Heart left ventricle (tissue), 16 donors: ENCODE measurements around the gene REEP1. TPM values are rescaled to one million over a fixed set of nuclear protein-coding genes. Genes with fewer than 3 reads are reported as not detected.

Experiments
- ATAC-seq, 4 donors: fragments of 200-7000 bp; cut with Tn5 transposase; one replicate each; pipeline ENCODE4 v1.9.1; 2020 to 2022; ENCODE audit warnings: moderate library complexity in 4 of 4, mild to moderate bottlenecking in 3 of 4, moderate number of reproducible peaks in 1 of 4
- DNase-seq, 5 donors: peaks; one replicate each; pipeline ENCODE4 v3.0.0-alpha.2; 2020
- H3K27ac ChIP-seq, 12 donors: fragments of 200-600 bp; sonication (generic) in 4 of 12; one replicate each; pipeline versions ENCODE4 v1.5.0 to v1.8.0; 2016 to 2022; ENCODE audit warnings: mild to moderate bottlenecking in 2 of 12
- H3K27me3 ChIP-seq, 9 donors: fragments of 200-600 bp; sonication (generic) in 2 of 9; one replicate each; pipeline versions ENCODE4 v1.5.1 to v1.8.0; 2016 to 2022; ENCODE audit warnings: mild to moderate bottlenecking in 3 of 9
- H3K36me3 ChIP-seq, 9 donors: fragments of 200-600 bp; sonication (generic) in 2 of 9; one replicate each; pipeline versions ENCODE4 v1.5.0 to v1.8.0; 2018 to 2022; ENCODE audit warnings: mild to moderate bottlenecking in 2 of 9
- H3K4me1 ChIP-seq, 12 donors: fragments of 200-600 bp; sonication (generic) in 4 of 12; one replicate each; pipeline versions ENCODE4 v1.5.0 to v1.8.0; 2016 to 2022; ENCODE audit warnings: mild to moderate bottlenecking in 3 of 12
- H3K4me3 ChIP-seq, 12 donors: fragments of 200-600 bp; sonication (generic) in 4 of 12; one replicate each; pipeline versions ENCODE4 v1.5.0 to v1.8.0; 2017 to 2022; ENCODE audit warnings: mild to moderate bottlenecking in 9 of 12, moderate library complexity in 4 of 12
- H3K9me3 ChIP-seq, 12 donors: fragments of 200-600 bp; sonication (generic) in 4 of 12; one replicate each; pipeline versions ENCODE4 v1.5.0 to v1.8.0; 2016 to 2022; ENCODE audit warnings: mild to moderate bottlenecking in 1 of 12
- POLR2A ChIP-seq, 2 donors: fragments of 450-650 bp; IDR thresholded peaks; one replicate each; pipeline ENCODE4 v1.6.1; 2017; ENCODE audit warnings: antibody characterized with exemption in 2 of 2, mild to moderate bottlenecking in 2 of 2, moderate library complexity in 2 of 2
- WGBS, 4 donors: extraction: QIAGEN DNeasy Blood & Tissue Kit in 2 of 4; methylation state at CpG; one replicate each; pipeline versions ENCODE4 v1.1.5 to v1.1.7; 2013 to 2018; 5-methylcytosine and 5-hydroxymethylcytosine counted together
- intact Hi-C, 10 donors: fragments of 100-400 bp; cut with DNase I; formaldehyde crosslinking; loops; one replicate each; pipeline versions ENCODE4 v1.11.1 to v1.14.2; 2022
- polyA plus RNA-seq, 2 donors: library from polyadenylated mRNA; stranded (reverse); fragments of 200-250 nt; gene quantifications; one replicate each; pipeline ENCODE4 v1.2.3, GENCODE V29; 2013
- total RNA-seq, 9 donors: library from RNA; depleted of rRNA in 2 of 9; stranded (reverse); fragments of >200 nt in 2 of 9; fragmentation: NEBNext Ultra II Directional in 3 of 9; extraction: Animal tissue kit (Norgen Biotek cat#: 25700) in 3 of 9; gene quantifications; one replicate each; pipeline versions ENCODE4 v1.1.0 to v1.2.4, GENCODE V29; 2016 to 2023
- TF ChIP-seq, protein P1 (sequence below), 12 donors: fragments of 200-600 bp; sonication (generic) in 4 of 12; IDR thresholded peaks; one replicate each; pipeline versions ENCODE4 v1.5.0 to v1.8.0; 2018 to 2022; ENCODE audit warnings: antibody characterized with exemption in 12 of 12, mild to moderate bottlenecking in 5 of 12
- donor health status: ischemic (EF 13 %, LVEDD 7.1; RV severe dilation, severe dysfunction).
- donor health status: healthy with polysubstance abuse.
- donor health status: DM: no; HTN: yes; CAD: no.
- donor health status: DM: no; HTN: no; CAD: no.
- donor health status: ischemic (EF 25% LVEDD 6.9; RV normal size, moderate dysfunction).
- donor health status: ischemic (EF 25% LVEDD 5.7; RV mildly dilated, moderate dysfunction).
- donor health status: healthy.
- donor health status: DM: yes; HTN: yes; CAD: no.
- donor health status: ischemic (EF 35%, LVEDD 5.7; RV mildly dilated, moderate dysfunction).
- donor health status: nonischemic (EF 11% LVEDD 7.7; RV severe dilation, severe dysfunction).
- donor health status: DM: yes; HTN: yes; CAD: no.
- donor health status: PGD.
- donor health status: ischemic (EF 29% LVEDD 5.4; RV normal size, mild dysfunction).
- donor health status: nonischemic (EF 23%, LVEDD 6.1; RV moderate dilation, normal function).

Gene REEP1
- total and polyA plus RNA-seq, 11 donors = 13.6 to 43.4 (median 27.6) TPM

GRCh38 chr2:86300496-86300895 lies 36.9 kb downstream of the REEP1 start:
- H3K9me3 ChIP-seq = no peaks in the 10 kb centered on the region
- H3K4me1 ChIP-seq = peaks cover 0 to 56% (median 36%) of the 10 kb centered on the region in 12 donors
- peaks cover 0 to 2% (median 0%) of the 10 kb centered on the region in 9 donors for H3K27me3 ChIP-seq
- no peaks in the 10 kb centered on the region for H3K36me3 ChIP-seq
- TF ChIP-seq, protein P1, sequence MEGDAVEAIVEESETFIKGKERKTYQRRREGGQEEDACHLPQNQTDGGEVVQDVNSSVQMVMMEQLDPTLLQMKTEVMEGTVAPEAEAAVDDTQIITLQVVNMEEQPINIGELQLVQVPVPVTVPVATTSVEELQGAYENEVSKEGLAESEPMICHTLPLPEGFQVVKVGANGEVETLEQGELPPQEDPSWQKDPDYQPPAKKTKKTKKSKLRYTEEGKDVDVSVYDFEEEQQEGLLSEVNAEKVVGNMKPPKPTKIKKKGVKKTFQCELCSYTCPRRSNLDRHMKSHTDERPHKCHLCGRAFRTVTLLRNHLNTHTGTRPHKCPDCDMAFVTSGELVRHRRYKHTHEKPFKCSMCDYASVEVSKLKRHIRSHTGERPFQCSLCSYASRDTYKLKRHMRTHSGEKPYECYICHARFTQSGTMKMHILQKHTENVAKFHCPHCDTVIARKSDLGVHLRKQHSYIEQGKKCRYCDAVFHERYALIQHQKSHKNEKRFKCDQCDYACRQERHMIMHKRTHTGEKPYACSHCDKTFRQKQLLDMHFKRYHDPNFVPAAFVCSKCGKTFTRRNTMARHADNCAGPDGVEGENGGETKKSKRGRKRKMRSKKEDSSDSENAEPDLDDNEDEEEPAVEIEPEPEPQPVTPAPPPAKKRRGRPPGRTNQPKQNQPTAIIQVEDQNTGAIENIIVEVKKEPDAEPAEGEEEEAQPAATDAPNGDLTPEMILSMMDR (IDR thresholded peaks at IDR 0.05) = no peak
- ATAC-seq (no peak), DNase-seq (no peak)
- H3K4me3 ChIP-seq = no peak overlapping the region
- intact Hi-C loops = loop anchor here in 3 of 10 donors (2.0 to 5.0 kb wide), 3 partner anchors 66 to 78 kb away; no protein-coding TSS in a partner anchor
- H3K27ac ChIP-seq = peak overlapping the region in 2 of 12 donors; percentile 36 to 76
- 61 to 84% (median 80%) methylated on average over 3 of the region's 3 CpGs for WGBS, 4 donors

DNA sequence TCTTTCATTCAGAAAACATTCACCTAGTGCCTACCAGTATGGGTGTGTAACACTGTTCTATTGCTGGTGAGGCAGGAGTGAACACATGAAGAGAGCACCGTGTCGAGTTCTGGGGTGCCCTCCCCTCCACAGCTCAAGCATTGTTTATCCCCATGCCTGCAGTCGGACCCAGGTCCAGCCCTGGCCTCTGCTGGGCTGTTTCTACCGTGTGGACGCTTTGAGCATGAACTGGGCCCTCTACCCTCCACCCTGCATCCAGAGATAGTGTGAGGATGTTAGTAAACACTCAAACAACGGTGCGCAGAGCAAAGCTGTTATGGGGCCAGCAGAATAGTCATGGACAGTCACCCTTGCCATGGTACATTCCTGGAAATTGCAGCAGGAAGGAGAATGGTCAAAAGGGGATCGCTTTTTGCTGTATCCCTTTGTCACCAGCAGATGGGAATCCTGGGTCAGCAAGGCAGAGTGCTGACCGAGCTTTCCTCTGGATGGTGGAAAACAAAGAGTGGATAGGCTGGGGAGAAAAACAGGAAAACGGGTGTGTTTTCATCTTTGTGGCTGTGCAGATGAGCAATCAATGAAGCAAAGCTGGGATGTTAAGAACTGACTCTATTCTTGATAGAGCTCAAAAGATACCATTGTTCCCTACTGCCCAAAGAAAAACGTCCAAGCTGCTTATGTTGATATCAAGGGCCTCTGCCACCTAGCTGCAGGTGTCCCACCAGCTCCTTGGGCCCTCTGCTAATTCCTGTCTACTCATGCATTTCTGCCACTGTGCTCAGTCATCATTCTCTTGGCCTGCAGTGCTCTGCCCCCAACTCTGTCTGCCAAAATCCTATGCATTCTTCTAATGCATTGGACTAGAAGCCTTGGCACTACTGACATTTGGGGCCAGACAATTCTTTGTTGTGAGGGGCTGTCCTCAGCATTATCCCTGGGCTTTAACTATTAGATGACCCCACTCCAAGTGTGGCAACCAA lies 38.7 kb downstream of the REEP1 start:
- WGBS, 4 donors = 38 to 55% (median 47%) methylated on average over 11 of the region's 11 CpGs
- peak overlapping the region in 8 of 12 donors; percentile 9 to 76 (median 44) for H3K27ac ChIP-seq
- DNase-seq (no peak), ATAC-seq (peak; percentile 47 to 67 (median 58))
- peaks cover 0 to 58% (median 38%) of the 10 kb centered on the region in 12 donors for H3K4me1 ChIP-seq
- no peaks in the 10 kb centered on the region for H3K36me3 ChIP-seq
- no peaks in the 10 kb centered on the region for H3K9me3 ChIP-seq
- no peaks in the 10 kb centered on the region for H3K27me3 ChIP-seq
- TF ChIP-seq, protein P1 (IDR thresholded peaks at IDR 0.05) = peak; percentile 8 to 68 (median 50)
- no peak for TF ChIP-seq POLR2A (IDR thresholded peaks at IDR 0.05)
- intact Hi-C loops = loop anchor here in 7 of 10 donors (2.0 to 5.0 kb wide), 4 partner anchors 38 to 76 kb away; partner anchors contain the start of gene REEP1 (in 1 of the 7)
- H3K4me3 ChIP-seq = no peak overlapping the region

GRCh38 chr2:86297382-86298147 lies 39.9 kb downstream of the REEP1 start:
- DNase-seq = no peak
- 58 to 65% (median 60%) methylated on average over 5 of the region's 5 CpGs for WGBS, 4 donors
- TF ChIP-seq POLR2A (IDR thresholded peaks at IDR 0.05) = no peak
- TF ChIP-seq, protein P1 (IDR thresholded peaks at IDR 0.05) = peak in 6 of 12 donors; percentile 18 to 39 (median 25)
- ATAC-seq = peak; percentile 43 to 77 (median 54)
- H3K27me3 ChIP-seq = no peaks in the 10 kb centered on the region
- peak overlapping the region in 7 of 12 donors; percentile 9 to 76 (median 44) for H3K27ac ChIP-seq
- no peaks in the 10 kb centered on the region for H3K36me3 ChIP-seq
- intact Hi-C loops = loop anchor here in 7 of 10 donors (2.0 to 5.0 kb wide), 6 partner anchors 39 to 77 kb away; partner anchors contain the start of gene REEP1 (in 1 of the 7)
- H3K4me3 ChIP-seq = no peak overlapping the region
- no peaks in the 10 kb centered on the region for H3K9me3 ChIP-seq
- peaks cover 0 to 66% (median 39%) of the 10 kb centered on the region in 12 donors for H3K4me1 ChIP-seq
